ENCODE measurements around the gene PLXNB1. TPM values are rescaled to one million over a fixed set of nuclear protein-coding genes. Genes with fewer than 3 reads are reported as not detected.

The PLXNB1 gene, protein sequence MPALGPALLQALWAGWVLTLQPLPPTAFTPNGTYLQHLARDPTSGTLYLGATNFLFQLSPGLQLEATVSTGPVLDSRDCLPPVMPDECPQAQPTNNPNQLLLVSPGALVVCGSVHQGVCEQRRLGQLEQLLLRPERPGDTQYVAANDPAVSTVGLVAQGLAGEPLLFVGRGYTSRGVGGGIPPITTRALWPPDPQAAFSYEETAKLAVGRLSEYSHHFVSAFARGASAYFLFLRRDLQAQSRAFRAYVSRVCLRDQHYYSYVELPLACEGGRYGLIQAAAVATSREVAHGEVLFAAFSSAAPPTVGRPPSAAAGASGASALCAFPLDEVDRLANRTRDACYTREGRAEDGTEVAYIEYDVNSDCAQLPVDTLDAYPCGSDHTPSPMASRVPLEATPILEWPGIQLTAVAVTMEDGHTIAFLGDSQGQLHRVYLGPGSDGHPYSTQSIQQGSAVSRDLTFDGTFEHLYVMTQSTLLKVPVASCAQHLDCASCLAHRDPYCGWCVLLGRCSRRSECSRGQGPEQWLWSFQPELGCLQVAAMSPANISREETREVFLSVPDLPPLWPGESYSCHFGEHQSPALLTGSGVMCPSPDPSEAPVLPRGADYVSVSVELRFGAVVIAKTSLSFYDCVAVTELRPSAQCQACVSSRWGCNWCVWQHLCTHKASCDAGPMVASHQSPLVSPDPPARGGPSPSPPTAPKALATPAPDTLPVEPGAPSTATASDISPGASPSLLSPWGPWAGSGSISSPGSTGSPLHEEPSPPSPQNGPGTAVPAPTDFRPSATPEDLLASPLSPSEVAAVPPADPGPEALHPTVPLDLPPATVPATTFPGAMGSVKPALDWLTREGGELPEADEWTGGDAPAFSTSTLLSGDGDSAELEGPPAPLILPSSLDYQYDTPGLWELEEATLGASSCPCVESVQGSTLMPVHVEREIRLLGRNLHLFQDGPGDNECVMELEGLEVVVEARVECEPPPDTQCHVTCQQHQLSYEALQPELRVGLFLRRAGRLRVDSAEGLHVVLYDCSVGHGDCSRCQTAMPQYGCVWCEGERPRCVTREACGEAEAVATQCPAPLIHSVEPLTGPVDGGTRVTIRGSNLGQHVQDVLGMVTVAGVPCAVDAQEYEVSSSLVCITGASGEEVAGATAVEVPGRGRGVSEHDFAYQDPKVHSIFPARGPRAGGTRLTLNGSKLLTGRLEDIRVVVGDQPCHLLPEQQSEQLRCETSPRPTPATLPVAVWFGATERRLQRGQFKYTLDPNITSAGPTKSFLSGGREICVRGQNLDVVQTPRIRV (N-terminal part only)
- 1 to 10 TPM; 4.9 to 5.3 TPM for total RNA-seq

DNA sequence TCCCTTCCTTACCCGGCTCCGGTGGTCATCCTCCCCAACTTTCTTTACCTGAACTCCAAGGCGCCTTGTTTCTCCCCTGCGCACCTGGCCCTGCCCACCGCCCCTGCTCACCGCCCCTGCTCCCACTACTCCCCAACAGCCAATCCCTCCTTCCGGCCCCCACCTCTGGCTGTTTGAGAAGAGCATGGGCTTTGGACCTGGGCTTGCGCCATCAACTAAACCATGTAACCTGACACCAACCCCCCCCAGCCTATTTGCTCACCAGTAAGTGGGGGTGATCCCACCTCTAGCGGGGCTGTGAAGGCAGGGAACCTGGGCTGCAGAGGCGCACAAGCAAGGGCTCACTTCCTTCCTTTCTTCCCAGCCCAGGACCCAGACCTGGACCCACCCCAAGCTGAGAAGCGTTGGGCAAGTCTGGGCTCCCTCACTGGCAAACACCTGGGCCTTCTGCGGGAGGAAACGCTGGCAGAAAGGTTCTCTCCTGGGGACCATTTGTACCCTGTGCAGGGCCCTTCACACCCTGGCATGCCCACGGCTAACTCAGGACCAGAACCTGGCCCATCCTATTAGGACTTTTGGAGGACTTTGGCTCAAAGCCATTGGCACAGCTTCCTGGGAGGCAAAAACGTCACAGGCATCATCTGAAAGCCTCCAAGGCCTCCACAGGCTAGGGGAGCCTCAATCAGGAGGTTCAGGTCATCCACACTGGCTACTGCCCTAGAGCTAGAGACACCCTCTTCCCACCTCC, at the start of gene PLXNB1:
PLXNB1 (minus strand) TSS at position 127 of the 748 bp plus-strand sequence. CDS start 5,475 bp downstream, outside the sequence.
- CTCF ChIA-PET: interaction anchor here (0.9 to 1.8 kb wide), 3 partner anchors 22 to 156 kb away, joined by 3 to 5 read pairs (median 3); no protein-coding TSS in a partner anchor
- POLR2A ChIA-PET: interaction anchor here (0.5 kb wide), 1 partner anchor 464 kb away, joined by 5 read pairs; no protein-coding TSS in a partner anchor

DNA sequence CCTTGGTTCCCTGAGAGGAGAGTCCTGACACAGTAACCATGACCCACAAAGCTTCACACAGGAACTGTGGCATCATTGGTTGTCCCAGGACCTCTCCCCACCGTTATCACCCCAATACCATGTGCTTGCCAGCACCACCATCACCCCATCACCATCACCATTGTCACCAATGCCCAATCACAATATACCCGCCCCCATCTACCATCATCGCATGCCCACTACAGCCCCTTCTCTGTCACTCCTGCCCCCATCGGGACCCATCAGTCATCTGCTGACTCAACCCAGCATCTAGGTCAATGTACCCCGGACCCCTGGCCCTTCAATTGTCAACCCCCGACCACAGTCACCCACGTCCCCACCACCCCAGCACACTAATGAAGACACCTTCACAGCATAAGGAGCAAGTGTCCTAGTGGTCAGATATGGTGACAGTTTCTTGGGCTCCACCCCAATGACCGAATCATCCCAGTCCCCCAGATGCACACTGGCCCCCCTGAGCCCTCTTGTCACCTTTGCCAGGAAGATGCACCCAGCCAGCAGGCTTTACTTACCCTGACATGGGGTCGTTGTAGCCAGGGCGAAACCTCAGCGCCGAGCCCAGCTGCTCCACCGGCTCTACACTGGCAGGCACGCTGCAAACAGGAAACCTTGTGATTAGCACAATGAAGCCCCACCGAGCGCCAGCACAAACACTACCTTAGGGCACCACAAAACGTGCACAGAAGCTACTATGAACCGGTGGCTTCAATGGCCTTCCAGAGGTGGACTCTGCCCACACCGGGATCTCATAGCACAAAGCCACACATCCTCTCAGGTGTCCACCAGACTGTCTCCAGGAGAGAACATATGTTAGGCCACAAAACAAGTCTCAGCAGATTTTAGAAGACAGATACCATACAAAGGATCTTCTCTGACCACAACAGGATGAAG, 49.0 kb upstream of the PLXNB1 start:
- CTCF ChIA-PET: interaction anchor here (0.6 to 1.7 kb wide), 5 partner anchors 11 to 1204 kb away, joined by 3 to 4 read pairs (median 4); partner anchors contain the start of gene ATRIP
- POLR2A ChIA-PET: no interaction called here

DNA sequence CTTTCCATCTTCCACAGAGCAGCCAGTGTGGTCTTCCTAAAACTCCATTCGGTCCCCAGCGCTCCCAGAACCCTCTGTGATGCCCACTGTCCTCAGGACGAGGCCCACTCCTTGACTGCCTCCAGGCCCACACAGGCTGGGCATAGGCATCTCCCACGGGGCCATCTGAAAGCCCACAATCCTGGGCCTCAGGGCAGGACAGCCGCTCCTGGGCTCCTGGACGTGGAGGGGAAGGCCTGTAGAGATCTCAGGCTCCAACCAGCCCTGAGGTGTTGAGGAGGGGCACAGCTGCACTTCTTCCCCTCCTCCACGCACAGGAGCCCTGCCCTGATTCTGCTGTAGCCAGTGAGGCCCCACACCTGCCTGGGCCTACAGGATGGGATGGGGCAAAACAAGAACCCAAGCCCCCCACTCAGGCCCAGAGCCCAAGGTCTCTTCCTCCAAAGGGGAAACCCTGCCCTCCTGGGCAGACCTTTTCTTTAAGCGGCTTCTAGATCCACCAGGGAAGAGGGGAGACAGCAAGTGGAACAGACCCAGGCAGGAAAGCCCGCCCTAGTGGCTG, 48.2 kb upstream of the PLXNB1 start:
- ChIA-PET CTCF (interaction anchor here (1.1 to 1.7 kb wide), 3 partner anchors 32 to 71 kb away, joined by 4 read pairs; partner anchors contain the start of gene ATRIP), POLR2A (no interaction called here)

DNA sequence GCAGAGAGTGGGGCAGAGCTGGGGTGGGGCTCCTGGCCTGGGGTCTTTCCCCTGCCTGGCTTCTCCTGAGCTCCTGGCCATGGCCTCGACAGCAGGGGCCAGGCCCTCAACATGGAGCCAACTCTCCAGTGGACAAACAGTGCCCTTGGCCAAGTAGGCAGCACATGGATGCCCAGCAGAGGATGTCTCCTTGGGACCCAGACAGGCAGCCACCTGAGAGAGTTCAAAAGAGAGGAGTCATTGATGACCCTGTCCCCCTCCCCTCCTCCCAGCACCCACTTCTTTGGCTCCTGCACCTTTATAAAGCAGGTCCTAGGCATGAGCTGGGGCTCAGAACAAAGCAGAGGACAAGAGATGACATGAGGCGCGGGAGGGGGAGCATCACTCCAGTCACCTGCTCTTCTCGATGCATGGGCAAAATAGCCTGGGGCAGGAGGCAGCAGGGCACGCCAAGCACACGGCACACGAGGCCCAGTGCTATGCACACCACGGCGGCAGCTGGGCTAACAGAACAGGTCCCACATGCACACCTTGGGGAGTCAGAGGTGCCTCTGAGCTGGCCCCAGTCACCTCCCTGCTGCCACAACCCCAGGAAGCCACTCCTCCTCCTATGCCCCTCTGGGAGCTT, 46.7 kb upstream of the PLXNB1 start:
- ChIA-PET POLR2A (interaction anchor here (0.6 to 1.2 kb wide), 2 partner anchors 10 to 29 kb away, joined by 3 to 4 read pairs; a partner anchor contains a TSS), CTCF (interaction anchor here (0.7 to 1.1 kb wide), 3 partner anchors 44 to 538 kb away, joined by 3 to 4 read pairs (median 3); no protein-coding TSS in a partner anchor)

DNA sequence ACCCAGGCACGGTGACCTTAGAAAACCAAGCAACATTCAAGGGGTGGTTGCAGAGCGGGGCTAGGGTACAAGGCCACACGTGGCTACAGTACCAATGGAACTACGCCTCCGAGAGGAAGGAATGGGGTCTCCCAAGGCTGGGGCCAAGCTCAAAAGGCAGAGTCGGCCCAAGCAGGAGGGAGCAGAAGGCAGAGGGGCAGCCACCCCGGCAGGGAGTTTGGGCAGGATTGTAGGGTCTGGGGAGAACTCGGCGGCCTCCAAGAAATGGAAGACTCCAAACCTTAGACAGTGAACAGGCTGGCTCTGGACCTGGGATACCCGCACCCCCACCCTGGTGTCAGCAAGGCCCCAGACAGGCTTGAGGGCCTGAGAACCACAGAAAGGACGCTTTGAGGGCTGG, 45.3 kb upstream of the PLXNB1 start:
- ChIA-PET CTCF (no interaction called here), POLR2A (no interaction called here)

DNA sequence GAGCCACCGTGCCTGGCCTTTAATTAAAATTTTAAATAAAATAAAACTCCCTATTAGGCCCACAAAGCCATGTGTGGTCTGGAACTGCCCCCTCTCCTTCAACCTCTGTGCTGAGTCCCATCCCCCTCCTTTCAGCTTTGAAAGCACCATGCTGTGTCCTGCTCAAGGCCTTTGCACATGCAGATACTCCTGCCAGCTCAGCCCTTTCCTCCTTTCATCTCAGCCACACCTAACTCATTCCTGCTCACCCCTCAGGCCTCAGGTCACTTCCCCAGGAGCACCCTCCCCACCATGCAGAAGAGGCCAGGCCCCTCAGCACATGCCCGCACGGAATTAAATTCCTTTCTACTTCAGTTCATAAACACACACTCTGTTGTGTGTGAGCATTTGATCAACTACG, 44.7 kb upstream of the PLXNB1 start:
- POLR2A ChIA-PET: no interaction called here
- CTCF ChIA-PET: interaction anchor here (0.6 to 3.8 kb wide), 3 partner anchors 39 to 828 kb away, joined by 7 to 18 read pairs (median 9); no protein-coding TSS in a partner anchor

DNA sequence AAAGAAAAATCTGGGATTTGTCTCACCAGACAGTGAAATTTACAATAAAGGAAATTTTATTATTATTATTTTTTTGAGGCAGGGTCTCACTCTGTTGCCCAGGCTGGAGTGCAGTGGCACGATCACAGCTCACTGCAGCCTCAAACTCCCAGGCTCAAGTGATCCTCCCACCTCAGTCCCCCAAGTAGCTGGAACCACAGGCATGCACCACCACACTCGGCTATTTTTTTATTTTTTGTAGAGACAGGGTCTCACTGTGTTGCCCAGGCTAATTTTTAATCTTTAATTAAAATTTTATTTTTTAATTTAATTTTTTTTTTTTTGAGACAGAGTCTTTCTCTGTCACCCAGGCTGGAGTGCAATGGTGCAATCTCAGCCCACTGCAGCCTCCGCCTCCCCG, 44.1 kb upstream of the PLXNB1 start:
- POLR2A ChIA-PET: interaction anchor here (0.7 to 1.7 kb wide), 4 partner anchors 13 to 174 kb away, joined by 3 to 9 read pairs (median 6); no protein-coding TSS in a partner anchor
- CTCF ChIA-PET: interaction anchor here (0.6 to 3.8 kb wide), 10 partner anchors 9 to 829 kb away, joined by 3 to 18 read pairs (median 4); partner anchors contain the start of genes CCDC51 and TMA7

DNA sequence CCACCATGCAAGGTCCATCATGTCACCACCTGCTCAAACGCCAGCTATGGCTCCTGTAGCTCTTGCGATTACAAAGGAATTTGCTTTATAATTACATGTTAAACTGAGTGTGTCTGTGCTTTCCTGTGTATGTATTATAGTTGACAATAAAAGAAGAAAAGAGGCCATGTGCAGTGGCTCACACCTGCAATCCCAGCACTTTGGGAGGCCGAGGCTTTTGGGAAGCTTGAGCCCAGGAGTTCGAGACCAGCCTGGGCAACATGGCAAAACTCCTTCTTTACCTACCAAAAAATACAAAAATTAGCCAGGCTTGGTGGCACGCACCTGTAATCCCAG, 43.7 kb upstream of the PLXNB1 start:
- CTCF ChIA-PET: interaction anchor here (0.8 to 3.8 kb wide), 10 partner anchors 9 to 84 kb away, joined by 3 to 18 read pairs (median 4); partner anchors contain the start of genes CCDC51 and TMA7
- POLR2A ChIA-PET: interaction anchor here (0.6 to 1.7 kb wide), 6 partner anchors 12 to 206 kb away, joined by 3 to 9 read pairs (median 3); no protein-coding TSS in a partner anchor

DNA sequence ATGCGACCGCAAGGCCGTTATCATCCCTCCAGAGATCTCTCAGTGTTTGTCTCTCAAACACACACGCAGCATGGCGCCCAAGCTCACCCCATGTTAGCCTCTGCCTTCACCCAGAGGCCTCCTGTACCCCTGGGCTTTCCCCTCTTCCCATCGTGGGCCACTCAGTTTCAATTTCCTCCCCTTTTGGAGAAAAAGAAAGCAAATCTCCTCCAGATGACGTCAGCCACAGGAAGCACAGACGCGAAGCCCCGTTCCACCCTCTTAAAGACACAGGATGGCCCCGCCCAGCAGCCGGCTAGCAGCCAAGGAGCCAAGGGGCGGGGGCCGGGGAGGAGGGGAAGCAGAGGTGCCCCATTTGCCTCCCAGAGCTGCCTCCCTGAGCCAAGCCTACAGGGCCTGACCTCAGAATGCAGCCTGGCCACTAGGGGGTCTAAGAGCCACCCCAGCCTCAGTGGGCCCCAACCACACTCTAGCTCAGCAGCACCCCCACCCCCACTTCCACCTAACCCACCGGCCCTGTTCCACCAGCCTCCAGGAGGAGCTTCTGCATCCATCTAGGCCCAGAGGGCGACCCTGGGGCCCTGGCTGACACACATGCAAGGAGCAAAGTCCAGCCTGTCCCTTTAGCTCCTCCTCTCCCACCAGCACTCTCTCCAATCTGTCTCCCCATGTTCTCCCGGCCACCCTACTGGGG, 43.2 kb upstream of the PLXNB1 start:
- CTCF ChIA-PET: interaction anchor here (0.8 to 3.8 kb wide), 10 partner anchors 10 to 84 kb away, joined by 3 to 18 read pairs (median 4); partner anchors contain the start of genes CCDC51 and TMA7
- POLR2A ChIA-PET: interaction anchor here (0.6 to 1.8 kb wide), 12 partner anchors 9 to 477 kb away, joined by 3 to 9 read pairs (median 3); partner anchors contain the start of genes ATRIP, PFKFB4 and ZNF589

DNA sequence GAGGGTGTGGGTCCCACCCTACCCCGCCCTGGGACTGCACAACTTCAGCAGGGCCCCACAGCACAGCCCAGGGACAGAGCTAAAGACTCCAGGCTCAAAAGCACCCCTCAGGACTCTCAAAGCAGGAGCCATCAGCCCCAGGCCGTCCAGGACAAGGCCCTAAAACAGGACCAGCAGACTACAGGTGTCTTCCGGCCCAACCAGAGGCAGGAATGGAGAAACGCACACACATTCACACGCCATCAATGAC, 42.7 kb upstream of the PLXNB1 start:
- ChIA-PET CTCF (interaction anchor here (0.7 to 3.8 kb wide), 8 partner anchors 28 to 163 kb away, joined by 3 to 18 read pairs (median 5); partner anchors contain the start of genes CCDC51, PFKFB4 and TMA7), POLR2A (interaction anchor here (0.6 to 1.8 kb wide), 9 partner anchors 8 to 476 kb away, joined by 3 to 8 read pairs (median 3); partner anchors contain the start of genes ATRIP, PFKFB4 and ZNF589)

DNA sequence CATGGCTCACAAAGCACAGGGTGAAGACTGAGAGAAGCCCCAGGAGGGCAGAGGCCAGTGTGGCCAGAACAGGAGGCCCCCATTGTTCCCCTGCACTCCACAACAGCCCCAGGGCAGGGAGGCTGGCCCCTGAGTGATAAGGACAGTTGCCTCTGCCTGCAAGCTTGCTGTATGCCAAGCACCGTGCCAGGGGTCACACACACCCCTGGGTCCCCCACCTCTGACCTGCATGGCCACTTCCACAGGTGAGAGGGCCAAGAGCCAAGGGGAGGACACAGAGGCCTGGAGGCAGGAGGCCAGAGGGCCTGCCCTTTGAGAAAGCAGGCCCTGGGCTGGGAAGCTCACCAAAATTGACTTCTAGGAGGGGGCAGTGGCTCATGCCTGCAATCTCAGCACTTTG, 40.4 kb upstream of the PLXNB1 start:
- ChIA-PET POLR2A (interaction anchor here (1.4 kb wide), 1 partner anchor 24 kb away, joined by 3 read pairs; the partner anchor contains the start of gene ATRIP), CTCF (interaction anchor here (1.4 kb wide), 1 partner anchor 34 kb away, joined by 7 read pairs; no protein-coding TSS in a partner anchor)

DNA sequence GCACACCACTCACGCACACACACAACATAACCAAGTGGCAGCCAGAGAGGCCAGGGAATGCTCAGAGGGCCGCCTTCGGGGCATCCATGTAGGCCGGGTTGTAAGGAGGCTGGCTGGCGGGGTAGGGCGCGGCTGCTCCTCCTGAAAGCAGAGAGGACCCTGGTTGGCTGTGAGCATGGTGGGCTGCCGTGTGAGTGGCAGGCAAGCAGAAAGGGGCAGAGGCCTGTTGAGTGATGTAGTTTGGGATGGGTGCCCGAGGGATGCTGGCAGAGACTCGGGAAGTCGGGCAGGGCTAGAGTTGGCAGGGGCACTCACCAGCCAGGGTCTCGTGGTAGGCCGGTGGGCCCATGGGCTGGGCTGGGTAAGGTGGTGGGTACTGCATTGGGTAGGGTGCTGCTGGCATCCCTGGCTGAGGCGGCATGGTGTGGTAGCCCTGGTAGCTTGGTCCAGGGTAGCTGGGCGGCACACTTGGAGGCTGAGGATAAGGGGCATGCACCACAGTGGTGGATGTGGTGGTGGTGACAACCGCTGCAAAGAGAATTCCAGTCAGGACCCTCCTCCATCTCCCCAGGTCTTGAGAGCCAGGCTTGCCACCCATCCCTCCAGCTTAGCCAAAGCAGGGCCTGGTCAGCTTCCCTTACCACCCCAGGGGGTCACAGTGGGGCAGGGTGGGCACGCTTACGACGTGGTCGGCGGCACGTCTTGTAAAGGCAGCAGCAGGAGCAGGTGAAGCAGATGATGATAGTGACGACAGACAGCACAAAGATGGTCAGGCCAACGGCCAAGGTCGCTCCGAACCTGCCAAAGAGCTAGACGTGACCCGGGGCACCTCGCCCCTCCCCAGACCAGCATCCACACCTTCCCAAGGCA, 39.4 kb upstream of the PLXNB1 start:
- CTCF ChIA-PET: interaction anchor here (1.4 kb wide), 1 partner anchor 33 kb away, joined by 7 read pairs; no protein-coding TSS in a partner anchor
- POLR2A ChIA-PET: interaction anchor here (1.4 kb wide), 1 partner anchor 23 kb away, joined by 3 read pairs; the partner anchor contains the start of gene ATRIP

DNA sequence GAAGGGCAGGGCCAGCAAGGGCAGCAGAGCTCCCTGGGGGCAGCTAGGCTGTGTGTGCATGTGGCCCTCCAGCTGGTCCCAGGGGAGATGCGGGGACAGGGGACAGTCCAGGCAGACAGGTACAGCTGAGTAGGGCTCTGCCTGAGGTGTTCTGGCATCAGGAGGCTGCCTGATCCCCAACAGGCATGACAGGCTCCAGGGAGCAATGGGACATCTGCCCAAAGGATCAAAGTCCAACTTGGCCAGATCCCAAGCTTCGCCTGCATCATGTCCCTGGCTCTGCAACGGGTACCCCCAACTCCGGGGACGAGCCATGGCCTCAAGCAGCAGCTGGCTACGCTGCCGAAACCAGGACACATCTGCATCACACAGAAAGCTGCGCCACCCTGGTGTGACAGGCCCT, 38.4 kb upstream of the PLXNB1 start:
- ChIA-PET CTCF (interaction anchor here (1.1 to 3.1 kb wide), 2 partner anchors 11 to 28 kb away, joined by 4 to 11 read pairs; partner anchors contain the start of genes CCDC51 and TMA7), POLR2A (no interaction called here)

All from activated CD8-positive, alpha-beta memory T cell treated with anti-CD3 and anti-CD28 coated beads for 36 hours (primary cell).